ENCODE results near the gene UEVLD. TPM values are rescaled to one million over a fixed set of nuclear protein-coding genes. Genes with fewer than 3 reads are reported as not detected.

The UEVLD gene
- polyA plus RNA-seq, 2 of the 4 experiments (the other 2 are of a cell fraction) = 34.7 to 41.2 TPM

GRCh38 chr11:18623707-18624106 is 35.2 kb upstream of the UEVLD start:
- ATAC-seq (no peak), DNase-seq (ENCODE audit: low read depth in 1 of 2, low spot score in 1 of 2) (no peak), FAIRE-seq (no peak)
- 89% methylated on average over 2 of the region's 2 CpGs for WGBS (ENCODE audit: missing lambda C conversion rate)
- TF ChIP-seq RARB (CRISPR knock-in tag; IDR thresholded peaks at IDR 0.05) = no peak
- TF ChIP-seq BCL3 (IDR thresholded peaks at IDR 0.05) = no peak
- TF ChIP-seq, protein P1, sequence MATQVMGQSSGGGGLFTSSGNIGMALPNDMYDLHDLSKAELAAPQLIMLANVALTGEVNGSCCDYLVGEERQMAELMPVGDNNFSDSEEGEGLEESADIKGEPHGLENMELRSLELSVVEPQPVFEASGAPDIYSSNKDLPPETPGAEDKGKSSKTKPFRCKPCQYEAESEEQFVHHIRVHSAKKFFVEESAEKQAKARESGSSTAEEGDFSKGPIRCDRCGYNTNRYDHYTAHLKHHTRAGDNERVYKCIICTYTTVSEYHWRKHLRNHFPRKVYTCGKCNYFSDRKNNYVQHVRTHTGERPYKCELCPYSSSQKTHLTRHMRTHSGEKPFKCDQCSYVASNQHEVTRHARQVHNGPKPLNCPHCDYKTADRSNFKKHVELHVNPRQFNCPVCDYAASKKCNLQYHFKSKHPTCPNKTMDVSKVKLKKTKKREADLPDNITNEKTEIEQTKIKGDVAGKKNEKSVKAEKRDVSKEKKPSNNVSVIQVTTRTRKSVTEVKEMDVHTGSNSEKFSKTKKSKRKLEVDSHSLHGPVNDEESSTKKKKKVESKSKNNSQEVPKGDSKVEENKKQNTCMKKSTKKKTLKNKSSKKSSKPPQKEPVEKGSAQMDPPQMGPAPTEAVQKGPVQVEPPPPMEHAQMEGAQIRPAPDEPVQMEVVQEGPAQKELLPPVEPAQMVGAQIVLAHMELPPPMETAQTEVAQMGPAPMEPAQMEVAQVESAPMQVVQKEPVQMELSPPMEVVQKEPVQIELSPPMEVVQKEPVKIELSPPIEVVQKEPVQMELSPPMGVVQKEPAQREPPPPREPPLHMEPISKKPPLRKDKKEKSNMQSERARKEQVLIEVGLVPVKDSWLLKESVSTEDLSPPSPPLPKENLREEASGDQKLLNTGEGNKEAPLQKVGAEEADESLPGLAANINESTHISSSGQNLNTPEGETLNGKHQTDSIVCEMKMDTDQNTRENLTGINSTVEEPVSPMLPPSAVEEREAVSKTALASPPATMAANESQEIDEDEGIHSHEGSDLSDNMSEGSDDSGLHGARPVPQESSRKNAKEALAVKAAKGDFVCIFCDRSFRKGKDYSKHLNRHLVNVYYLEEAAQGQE (IDR thresholded peaks at IDR 0.05) = no peak
- no peak for TF ChIP-seq POLR2AphosphoS2 (conservative IDR thresholded peaks at IDR 0.05; ENCODE audit: low read length)
- no peak for TF ChIP-seq RAD21 (conservative IDR thresholded peaks at IDR 0.05 in 1 of 2, IDR thresholded peaks at IDR 0.05 in 1 of 2)
- TF ChIP-seq NR3C1 (IDR thresholded peaks at IDR 0.05) = no peak
- CTCF ChIA-PET = interaction anchor here (0.6 to 1.2 kb wide), 3 partner anchors 10 to 411 kb away, joined by 3 read pairs; partner anchors contain the start of gene SPTY2D1
- H3K9me3 ChIP-seq = no peaks in the 10 kb centered on the region
- H3K4me3 ChIP-seq = no peak overlapping the region
- H3K4me1 ChIP-seq = no peaks in the 10 kb centered on the region
- H3K4me2 ChIP-seq = no peak overlapping the region
- POLR2A ChIA-PET = interaction anchor here (1.4 kb wide), 1 partner anchor 10 kb away, joined by 6 read pairs; the partner anchor contains the start of gene SPTY2D1
- no peak overlapping the region for H3K27ac ChIP-seq

DNA sequence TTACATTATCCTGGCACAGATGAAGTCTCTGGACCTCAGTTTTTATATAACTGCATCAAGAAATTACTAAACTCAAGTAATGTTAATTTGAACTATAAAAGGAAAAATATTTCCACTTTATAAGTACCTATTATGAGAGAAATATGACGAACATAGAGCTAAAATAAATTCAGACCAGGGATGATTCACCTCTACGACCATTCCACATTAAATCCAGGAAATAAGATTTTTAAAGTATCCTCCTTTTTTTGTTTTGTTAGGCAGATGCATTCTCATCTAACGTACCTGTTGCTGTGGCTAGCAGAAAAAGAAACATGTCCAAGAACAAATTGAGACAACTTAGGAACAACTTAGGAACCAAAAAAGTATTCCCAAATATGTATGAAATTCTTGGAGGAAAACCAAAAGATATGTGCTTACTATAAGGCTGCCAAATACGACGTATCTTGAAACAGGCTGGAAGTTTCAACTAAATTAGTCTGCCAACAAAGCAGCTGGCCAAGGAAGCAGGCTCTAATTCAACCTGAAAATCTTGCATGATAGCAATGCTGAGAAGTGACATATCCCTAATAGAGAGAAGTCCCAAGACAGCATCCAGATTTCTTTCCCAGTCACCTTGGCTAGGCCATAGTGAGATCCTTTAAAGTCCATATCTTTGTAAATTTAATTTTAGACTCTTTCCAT is 29.9 kb upstream of the UEVLD start:
- TF ChIP-seq, protein P2, sequence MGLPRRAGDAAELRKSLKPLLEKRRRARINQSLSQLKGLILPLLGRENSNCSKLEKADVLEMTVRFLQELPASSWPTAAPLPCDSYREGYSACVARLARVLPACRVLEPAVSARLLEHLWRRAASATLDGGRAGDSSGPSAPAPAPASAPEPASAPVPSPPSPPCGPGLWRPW (IDR thresholded peaks at IDR 0.05) = no peak
- TF ChIP-seq KDM1A (IDR thresholded peaks at IDR 0.05; ENCODE audit: low read depth) (no peak), PBX3 (IDR thresholded peaks at IDR 0.05) (no peak), CEBPB (IDR thresholded peaks at IDR 0.05) (no peak), ESRRA (IDR thresholded peaks at IDR 0.05; ENCODE audit: borderline replicate concordance, low read length) (no peak), RAD21 (conservative IDR thresholded peaks at IDR 0.05 in 1 of 2, IDR thresholded peaks at IDR 0.05 in 1 of 2) (no peak), CBX2 (IDR thresholded peaks at IDR 0.05; ENCODE audit: borderline replicate concordance, low read depth) (no peak), HOXA7 (CRISPR knock-in tag; IDR thresholded peaks at IDR 0.05) (no peak), RCOR1 (IDR thresholded peaks at IDR 0.05; ENCODE audit: low read depth, low read length) (no peak), HOXB13 (CRISPR knock-in tag; IDR thresholded peaks at IDR 0.05; ENCODE audit: low read depth) (no peak), POLR2A (IDR thresholded peaks at IDR 0.05; ENCODE audit: low read length) (no peak)
- TF ChIP-seq, protein P3, sequence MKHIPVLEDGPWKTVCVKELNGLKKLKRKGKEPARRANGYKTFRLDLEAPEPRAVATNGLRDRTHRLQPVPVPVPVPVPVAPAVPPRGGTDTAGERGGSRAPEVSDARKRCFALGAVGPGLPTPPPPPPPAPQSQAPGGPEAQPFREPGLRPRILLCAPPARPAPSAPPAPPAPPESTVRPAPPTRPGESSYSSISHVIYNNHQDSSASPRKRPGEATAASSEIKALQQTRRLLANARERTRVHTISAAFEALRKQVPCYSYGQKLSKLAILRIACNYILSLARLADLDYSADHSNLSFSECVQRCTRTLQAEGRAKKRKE (CRISPR knock-in tag; IDR thresholded peaks at IDR 0.05; ENCODE audit: low read depth) = no peak
- no peak for ATAC-seq
- Histone ChIP-seq H3K4me2 (no peak overlapping the region), H3K4me1 (no peaks in the 10 kb centered on the region), H3K9me3 (no peaks in the 10 kb centered on the region), H3K27ac (no peak overlapping the region), H3K4me3 (no peak overlapping the region)
- POLR2A ChIA-PET = no interaction called here
- no peak for DNase-seq (ENCODE audit: low read depth in 1 of 2, low spot score in 1 of 2)
- no peak for FAIRE-seq
- 83% methylated on average over 5 of the region's 5 CpGs for WGBS (ENCODE audit: missing lambda C conversion rate)
- CTCF ChIA-PET = interaction anchor here (0.6 to 2.3 kb wide), 3 partner anchors 12 to 69 kb away, joined by 3 to 6 read pairs (median 3); no protein-coding TSS in a partner anchor

All from A549 (cell line).